B cell (primary cell): ENCODE data around the gene CUBN. TPM values are rescaled to one million over a fixed set of nuclear protein-coding genes. Genes with fewer than 3 reads are reported as not detected.

ENCODE experiments used
- ATAC-seq: fragments of 200-7000 bp; cut with Tn5 transposase; one replicate; pipeline ENCODE4 v1.10.0; 2021; ENCODE audit warnings: low read depth, mild to moderate bottlenecking, moderate number of reproducible peaks, moderate library complexity
- CTCF ChIA-PET: fragments of 350-600 bp; sonication (Branson Sonifier 250); formaldehyde crosslinking; loops from one replicate; lab custom pipeline; 2021; ENCODE audit warnings: antibody characterized with exemption, inconsistent platforms; lab: Charles Lee
- POLR2A ChIA-PET: fragments of 350-600 bp; sonication (Branson Sonifier 250); formaldehyde crosslinking; loops from one replicate; lab custom pipeline; 2021; ENCODE audit warnings: antibody characterized with exemption; lab: Charles Lee
- DNase-seq: peaks from one replicate; pipeline ENCODE4 v3.0.0; 2013
- H2AFZ ChIP-seq: 2 replicates; pipeline ENCODE4 v1.6.1; 2012; ENCODE audit warnings: mild to moderate bottlenecking, low read depth, low read length; ENCODE audit not compliant: insufficient read depth, poor library complexity, severe bottlenecking
- H3K27ac ChIP-seq, 2 donors: 1 replicate in 1 of 2; 2 replicates in 1 of 2; pipeline ENCODE4 v1.5.1; 2012 to 2013; ENCODE audit warnings: low read length in 2 of 2, mild to moderate bottlenecking in 2 of 2, moderate library complexity in 1 of 2
- H3K27me3 ChIP-seq, 4 experiments: fragments of 200-600 bp in 1 of 4; sonication (generic) in 1 of 4; replicated peaks in 1 of 4; 1 replicate in 2 of 4; 2 replicates in 2 of 4; pipeline versions ENCODE4 v1.6.1 to v1.7.0; 2013 to 2016; ENCODE audit warnings: low read length in 3 of 4, mild to moderate bottlenecking in 2 of 4, mixed read lengths in 1 of 4, moderate library complexity in 1 of 4; ENCODE audit not compliant: insufficient read depth in 4 of 4, control insufficient read depth in 3 of 4; ENCODE audit errors: control extremely low read depth in 1 of 4
- H3K36me3 ChIP-seq, 2 experiments: replicated peaks in 1 of 2; 1 replicate in 1 of 2; 2 replicates in 1 of 2; pipeline versions ENCODE4 v1.6.1 to v1.7.1; 2013; ENCODE audit warnings: low read length in 1 of 2; ENCODE audit not compliant: insufficient read depth in 2 of 2, control insufficient read depth in 1 of 2; ENCODE audit errors: control extremely low read depth in 1 of 2, extremely low read depth in 1 of 2
- H3K4me1 ChIP-seq, 2 donors: fragments of 200-600 bp in 1 of 2; sonication (generic) in 1 of 2; 1 replicate in 1 of 2; 2 replicates in 1 of 2; pipeline versions ENCODE4 v1.5.1 to v1.6.1; 2013 to 2017; ENCODE audit warnings: low read length in 2 of 2; ENCODE audit not compliant: control insufficient read depth in 2 of 2, insufficient read depth in 2 of 2
- H3K4me2 ChIP-seq: replicated peaks from 2 replicates; pipeline ENCODE3; 2012; ENCODE audit warnings: mild to moderate bottlenecking, low read depth, low read length; ENCODE audit not compliant: poor library complexity, severe bottlenecking
- H3K4me3 ChIP-seq, 5 experiments: fragments of 200-600 bp in 1 of 5; sonication (generic) in 1 of 5; 1 replicate in 3 of 5; 2 replicates in 2 of 5; pipeline versions ENCODE4 v1.5.1 to v1.7.0; 2011 to 2016; ENCODE audit warnings: low read length in 4 of 5, mild to moderate bottlenecking in 4 of 5, low read depth in 2 of 5, control low read depth in 1 of 5, moderate library complexity in 1 of 5; ENCODE audit not compliant: insufficient read depth in 1 of 5; ENCODE audit errors: control extremely low read depth in 1 of 5, extremely low read depth in 1 of 5
- H3K79me2 ChIP-seq: fragments of 200-600 bp; sonication (generic); one replicate; pipeline ENCODE4 v1.6.0; 2016; ENCODE audit warnings: low read length; ENCODE audit not compliant: control insufficient read depth, insufficient read depth
- H3K9ac ChIP-seq: fragments of 200-600 bp; sonication (generic); 2 replicates; pipeline ENCODE4 v1.6.1; 2017; ENCODE audit warnings: mild to moderate bottlenecking, low read length, moderate library complexity
- H3K9me3 ChIP-seq, 3 donors: one replicate each; pipeline versions ENCODE4 v1.6.1 to v1.7.1; 2013; ENCODE audit warnings: low read length in 2 of 3; ENCODE audit not compliant: control insufficient read depth in 2 of 3, insufficient read depth in 1 of 3; ENCODE audit errors: control extremely low read depth in 1 of 3
- H4K20me1 ChIP-seq: 2 replicates; pipeline ENCODE4 v1.6.0; 2012; ENCODE audit warnings: mild to moderate bottlenecking, low read length; ENCODE audit not compliant: insufficient read depth, control insufficient read depth, poor library complexity, severe bottlenecking
- H3K27ac Mint-ChIP-seq: one replicate; pipeline ENCODE4 v1.8.0; 2021; ENCODE audit warnings: mixed read lengths
- H3K27me3 Mint-ChIP-seq: one replicate; pipeline ENCODE4 v1.8.0; 2021; ENCODE audit warnings: mixed read lengths
- H3K4me1 Mint-ChIP-seq: one replicate; pipeline ENCODE4 v1.8.0; 2021; ENCODE audit warnings: mixed read lengths
- H3K4me3 Mint-ChIP-seq: one replicate; pipeline ENCODE4 v1.8.0; 2021; ENCODE audit warnings: mixed read lengths
- H3K9me3 Mint-ChIP-seq: one replicate; pipeline ENCODE4 v1.8.0; 2022; ENCODE audit warnings: mixed read lengths; ENCODE audit not compliant: insufficient read depth
- EZH2 ChIP-seq: IDR thresholded peaks from 2 replicates; pipeline ENCODE4 v1.6.1; 2012; ENCODE audit warnings: borderline replicate concordance, low read depth, mild to moderate bottlenecking, moderate library complexity, low read length; ENCODE audit not compliant: insufficient read depth, poor library complexity, severe bottlenecking
- WGBS: methylation state at CpG from one replicate; pipeline ENCODE4 v1.1.5; 2013; ENCODE audit warnings: missing lambda C conversion rate; ENCODE audit not compliant: insufficient coverage; 5-methylcytosine and 5-hydroxymethylcytosine counted together
- intact Hi-C: fragments of 100-400 bp; cut with micrococcal nuclease; formaldehyde crosslinking; loops from one replicate; pipeline ENCODE4 v1.10.0; 2022
- polyA plus RNA-seq: library from polyadenylated mRNA; depleted of rRNA; stranded (reverse); fragments of >200 nt; gene quantifications from 2 replicates; pipeline ENCODE4 v1.2.3, GENCODE V29; 2012
- total RNA-seq, 2 donors: library from RNA; stranded (reverse); fragments of 120-200 nt in 1 of 2; gene quantifications; 1 replicate in 1 of 2; 2 replicates in 1 of 2; pipeline versions ENCODE4 v1.2.3 to v1.2.4, GENCODE V29; 2013 to 2022
- TF ChIP-seq, protein P1 (sequence below): fragments of 200-600 bp; IDR thresholded peaks from one replicate; pipeline ENCODE4 v1.8.0; 2022; ENCODE audit warnings: antibody characterized with exemption, mild to moderate bottlenecking

The CUBN gene
- total and polyA plus RNA-seq, 2 donors (not counting 1 experiment from before 2014, with no cell fraction given) = 4.2 to 5.7 TPM

DNA sequence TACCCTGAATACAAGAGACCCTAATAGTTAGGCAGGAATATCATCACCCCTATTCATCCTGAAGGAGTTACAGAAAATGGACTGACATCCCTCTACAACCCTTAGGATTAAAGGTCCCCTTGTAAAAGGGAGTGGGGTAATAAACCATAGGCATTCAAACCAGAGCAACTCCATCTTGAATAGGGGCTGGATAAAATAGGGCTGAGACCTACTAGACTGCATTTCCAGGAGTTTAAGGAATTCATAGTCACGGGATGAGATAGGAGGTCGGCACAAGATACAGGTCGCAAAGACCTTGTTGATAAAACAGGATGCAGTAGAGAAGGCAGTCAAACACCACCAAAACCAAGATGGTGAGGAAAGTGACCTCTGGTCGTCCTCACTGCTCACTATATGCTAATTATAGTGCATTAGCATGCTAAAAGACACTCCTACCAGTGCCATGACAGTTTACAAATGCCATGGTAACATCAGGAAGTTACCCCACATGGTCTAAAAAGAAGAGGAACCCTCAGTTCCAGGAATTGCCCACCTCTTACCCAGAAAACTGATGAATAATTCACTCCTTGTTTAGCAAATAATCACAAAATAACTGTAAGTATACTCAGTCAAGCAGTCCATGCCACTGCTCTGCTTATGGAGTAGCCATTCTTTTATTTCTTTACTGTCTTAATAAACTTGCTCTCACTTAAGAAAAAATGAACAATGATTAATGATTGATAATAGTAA, 37.2 kb downstream of the CUBN start:
- 100% methylated on average over 2 of the region's 4 CpGs for WGBS
- intact Hi-C loops = no loop called here
- Histone ChIP-seq H3K36me3 (no peaks in the 10 kb centered on the region), H3K27me3 (no peaks in the 10 kb centered on the region), H3K4me1 (no peaks in the 10 kb centered on the region), H3K9ac (no peak overlapping the region), H3K27ac (no peak overlapping the region), H3K9me3 (no peaks in the 10 kb centered on the region), H2AFZ (no peak overlapping the region), H3K4me3 (no peak overlapping the region), H3K4me2 (no peak overlapping the region), H3K79me2 (no peaks in the 10 kb centered on the region), H4K20me1 (no peaks in the 10 kb centered on the region)
- no peak overlapping the region for H3K27ac Mint-ChIP-seq
- TF ChIP-seq EZH2 = no peak
- TF ChIP-seq, protein P1, sequence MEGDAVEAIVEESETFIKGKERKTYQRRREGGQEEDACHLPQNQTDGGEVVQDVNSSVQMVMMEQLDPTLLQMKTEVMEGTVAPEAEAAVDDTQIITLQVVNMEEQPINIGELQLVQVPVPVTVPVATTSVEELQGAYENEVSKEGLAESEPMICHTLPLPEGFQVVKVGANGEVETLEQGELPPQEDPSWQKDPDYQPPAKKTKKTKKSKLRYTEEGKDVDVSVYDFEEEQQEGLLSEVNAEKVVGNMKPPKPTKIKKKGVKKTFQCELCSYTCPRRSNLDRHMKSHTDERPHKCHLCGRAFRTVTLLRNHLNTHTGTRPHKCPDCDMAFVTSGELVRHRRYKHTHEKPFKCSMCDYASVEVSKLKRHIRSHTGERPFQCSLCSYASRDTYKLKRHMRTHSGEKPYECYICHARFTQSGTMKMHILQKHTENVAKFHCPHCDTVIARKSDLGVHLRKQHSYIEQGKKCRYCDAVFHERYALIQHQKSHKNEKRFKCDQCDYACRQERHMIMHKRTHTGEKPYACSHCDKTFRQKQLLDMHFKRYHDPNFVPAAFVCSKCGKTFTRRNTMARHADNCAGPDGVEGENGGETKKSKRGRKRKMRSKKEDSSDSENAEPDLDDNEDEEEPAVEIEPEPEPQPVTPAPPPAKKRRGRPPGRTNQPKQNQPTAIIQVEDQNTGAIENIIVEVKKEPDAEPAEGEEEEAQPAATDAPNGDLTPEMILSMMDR = no peak
- no peak for ATAC-seq
- no peaks in the 10 kb centered on the region for H3K4me1 Mint-ChIP-seq
- ChIA-PET POLR2A (no interaction called here), CTCF (no interaction called here)
- no peaks in the 10 kb centered on the region for H3K27me3 Mint-ChIP-seq
- H3K4me3 Mint-ChIP-seq = no peak overlapping the region
- peaks cover 3% of the 10 kb centered on the region for H3K9me3 Mint-ChIP-seq
- no peak for DNase-seq

DNA sequence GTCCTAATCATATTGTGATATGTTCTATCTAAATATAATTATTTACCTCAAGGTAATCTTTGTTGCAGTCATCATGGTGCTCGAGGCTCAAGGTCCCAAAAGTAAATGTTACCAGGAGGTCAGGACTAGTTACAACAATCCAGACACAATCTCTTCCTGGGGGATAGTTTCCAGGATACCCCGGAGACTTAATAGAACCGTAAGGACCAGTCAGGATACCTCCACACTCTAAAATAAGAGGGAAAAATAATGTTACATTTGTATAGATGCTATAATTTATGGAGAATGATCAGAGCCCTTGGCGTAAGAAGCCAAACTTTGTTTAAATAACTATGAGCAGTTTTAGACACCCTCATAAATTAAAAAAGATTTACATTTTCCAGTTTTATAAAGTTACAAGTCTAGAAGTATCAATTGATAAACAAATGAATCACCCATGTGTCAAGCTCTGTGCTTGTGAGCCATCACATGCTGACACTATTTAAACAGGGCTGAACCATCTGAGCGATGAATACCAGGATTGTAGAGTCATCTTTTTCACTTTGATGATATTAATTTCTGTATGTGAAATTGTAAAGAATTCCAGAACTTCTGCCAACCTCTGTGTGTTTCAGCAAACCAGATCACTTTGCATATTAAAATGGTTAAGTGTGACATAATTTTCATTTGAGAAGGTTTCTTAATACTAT, 41.3 kb downstream of the CUBN start:
- intact Hi-C loops = no loop called here
- no peaks in the 10 kb centered on the region for H3K4me1 ChIP-seq
- H3K4me2 ChIP-seq = no peak overlapping the region
- ChIA-PET POLR2A (no interaction called here), CTCF (no interaction called here)
- Mint-ChIP-seq H3K27ac (no peak overlapping the region), H3K9me3 (no peaks in the 10 kb centered on the region), H3K27me3 (no peaks in the 10 kb centered on the region), H3K4me3 (no peak overlapping the region), H3K4me1 (no peaks in the 10 kb centered on the region)
- H3K9ac ChIP-seq = no peak overlapping the region
- no peaks in the 10 kb centered on the region for H3K79me2 ChIP-seq
- H3K27me3 ChIP-seq = no peaks in the 10 kb centered on the region
- H3K36me3 ChIP-seq = peaks cover 0 to 3% of the 10 kb centered on the region in 2 experiments
- H2AFZ ChIP-seq = no peak overlapping the region
- ATAC-seq (no peak), DNase-seq (no peak)
- no CpG with 5 or more reads among the region's 5 CpGs for WGBS
- no peaks in the 10 kb centered on the region for H3K9me3 ChIP-seq
- H3K4me3 ChIP-seq = no peak overlapping the region
- no peak overlapping the region for H3K27ac ChIP-seq
- H4K20me1 ChIP-seq = no peaks in the 10 kb centered on the region
- no peak for TF ChIP-seq EZH2
- TF ChIP-seq, protein P1 = no peak
